Osteoblast (primary cell): ENCODE results near the gene RPS27. TPM values are rescaled to one million over a fixed set of nuclear protein-coding genes. Genes with fewer than 3 reads are reported as not detected.

Source experiments
- DNase-seq: peaks from one replicate; pipeline ENCODE4 v3.0.0; 2011; ENCODE audit warnings: low spot score, mixed read lengths; ENCODE audit not compliant: insufficient read length; ENCODE audit errors: missing footprints
- H2AFZ ChIP-seq: 2 replicates; pipeline ENCODE4 v1.6.0; 2011; ENCODE audit warnings: mild to moderate bottlenecking, low read length
- H3K27ac ChIP-seq: 2 replicates; pipeline ENCODE4 v1.5.1; 2011; ENCODE audit warnings: mild to moderate bottlenecking, low read depth, low read length, moderate library complexity
- H3K27me3 ChIP-seq: 2 replicates; pipeline ENCODE4 v1.6.0; 2012; ENCODE audit warnings: mild to moderate bottlenecking, control low read depth, inconsistent platforms, low read length, moderate library complexity; ENCODE audit not compliant: insufficient read depth
- H3K36me3 ChIP-seq: 2 replicates; pipeline ENCODE4 v1.5.1; 2011; ENCODE audit warnings: mild to moderate bottlenecking, low read length, control low read depth, moderate library complexity; ENCODE audit not compliant: insufficient read depth
- H3K4me1 ChIP-seq: 2 replicates; pipeline ENCODE4 v1.5.1; 2011; ENCODE audit warnings: mild to moderate bottlenecking, low read length, control low read depth, moderate library complexity; ENCODE audit not compliant: insufficient read depth
- H3K4me2 ChIP-seq: 2 replicates; pipeline ENCODE4 v1.6.0; 2011; ENCODE audit warnings: mild to moderate bottlenecking, low read length; ENCODE audit not compliant: insufficient read depth
- H3K4me3 ChIP-seq: fragments of 200-600 bp; sonication (generic); 3 replicates; pipeline ENCODE4 v1.5.1; 2012; ENCODE audit warnings: mild to moderate bottlenecking, low read length, inconsistent platforms; ENCODE audit not compliant: insufficient read depth
- H3K79me2 ChIP-seq: 2 replicates; pipeline ENCODE4 v1.6.0; 2012; ENCODE audit warnings: mild to moderate bottlenecking, low read length, control low read depth, inconsistent platforms; ENCODE audit not compliant: insufficient read depth
- H3K9me3 ChIP-seq: 2 replicates; pipeline ENCODE4 v1.5.1; 2011; ENCODE audit warnings: low read depth, low read length, control low read depth
- H4K20me1 ChIP-seq: 2 replicates; pipeline ENCODE4 v1.6.0; 2012; ENCODE audit warnings: mild to moderate bottlenecking, low read length, control low read depth; ENCODE audit not compliant: insufficient read depth
- total RNA-seq: library from RNA; depleted of rRNA; stranded (reverse); fragments of >200 nt; gene quantifications from 2 replicates; pipeline ENCODE4 v1.2.3, GENCODE V29; 2012
- TF ChIP-seq, protein P1 (sequence below): IDR thresholded peaks from 2 replicates; pipeline ENCODE4 v1.5.1; 2011; ENCODE audit warnings: mild to moderate bottlenecking, low read depth, low read length, moderate library complexity; ENCODE audit errors: extremely low read depth

Gene RPS27
- total RNA-seq, 1 donor, result 1,441 TPM

- peak; percentile 14 for DNase-seq
- no peaks in the 10 kb centered on the region for H3K27me3 ChIP-seq
- no peak overlapping the region for H3K4me3 ChIP-seq
- H3K36me3 ChIP-seq, result peaks cover 14% of the 10 kb centered on the region
- H3K27ac ChIP-seq, result no peak overlapping the region
- no peaks in the 10 kb centered on the region for H3K9me3 ChIP-seq
- no peak overlapping the region for H2AFZ ChIP-seq
- peaks cover 41% of the 10 kb centered on the region for H3K79me2 ChIP-seq
- H3K4me1 ChIP-seq, result peaks cover 42% of the 10 kb centered on the region
- TF ChIP-seq, protein P1, sequence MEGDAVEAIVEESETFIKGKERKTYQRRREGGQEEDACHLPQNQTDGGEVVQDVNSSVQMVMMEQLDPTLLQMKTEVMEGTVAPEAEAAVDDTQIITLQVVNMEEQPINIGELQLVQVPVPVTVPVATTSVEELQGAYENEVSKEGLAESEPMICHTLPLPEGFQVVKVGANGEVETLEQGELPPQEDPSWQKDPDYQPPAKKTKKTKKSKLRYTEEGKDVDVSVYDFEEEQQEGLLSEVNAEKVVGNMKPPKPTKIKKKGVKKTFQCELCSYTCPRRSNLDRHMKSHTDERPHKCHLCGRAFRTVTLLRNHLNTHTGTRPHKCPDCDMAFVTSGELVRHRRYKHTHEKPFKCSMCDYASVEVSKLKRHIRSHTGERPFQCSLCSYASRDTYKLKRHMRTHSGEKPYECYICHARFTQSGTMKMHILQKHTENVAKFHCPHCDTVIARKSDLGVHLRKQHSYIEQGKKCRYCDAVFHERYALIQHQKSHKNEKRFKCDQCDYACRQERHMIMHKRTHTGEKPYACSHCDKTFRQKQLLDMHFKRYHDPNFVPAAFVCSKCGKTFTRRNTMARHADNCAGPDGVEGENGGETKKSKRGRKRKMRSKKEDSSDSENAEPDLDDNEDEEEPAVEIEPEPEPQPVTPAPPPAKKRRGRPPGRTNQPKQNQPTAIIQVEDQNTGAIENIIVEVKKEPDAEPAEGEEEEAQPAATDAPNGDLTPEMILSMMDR, result no peak
- peak overlapping the region; percentile 95 for H3K4me2 ChIP-seq
- peaks cover 16% of the 10 kb centered on the region for H4K20me1 ChIP-seq
Observed at GRCh38 chr1:153961421-153961820, 29.1 kb upstream of the RPS27 start.

GRCh38 chr1:153962088-153963029, 28.2 kb upstream of the RPS27 start:
- H3K9me3 ChIP-seq, result no peaks in the 10 kb centered on the region
- peaks cover 7% of the 10 kb centered on the region for H4K20me1 ChIP-seq
- H3K4me1 ChIP-seq, result peaks cover 38% of the 10 kb centered on the region
- TF ChIP-seq, protein P1, result no peak
- H2AFZ ChIP-seq, result peak overlapping the region; percentile 96
- peaks cover 14% of the 10 kb centered on the region for H3K36me3 ChIP-seq
- peaks cover 31% of the 10 kb centered on the region for H3K79me2 ChIP-seq
- H3K4me2 ChIP-seq, result peak overlapping the region; percentile 95
- H3K27me3 ChIP-seq, result no peaks in the 10 kb centered on the region
- H3K4me3 ChIP-seq, result peak overlapping the region; percentile 93
- DNase-seq, result peak; percentile 91
- H3K27ac ChIP-seq, result peak overlapping the region; percentile 93

- H2AFZ ChIP-seq, result peak within 1 kb of the TSS; percentile 96
- peaks cover 14% of the 10 kb centered on the region for H3K36me3 ChIP-seq
- H3K27ac ChIP-seq, result peak within 1 kb of the TSS; percentile 93
- H3K4me1 ChIP-seq, result peaks cover 34% of the 10 kb centered on the region
- peak; percentile 99 for DNase-seq
- no peaks in the 10 kb centered on the region for H3K27me3 ChIP-seq
- H3K79me2 ChIP-seq, result peaks cover 23% of the 10 kb centered on the region
- peak within 1 kb of the TSS; percentile 93 for H3K4me3 ChIP-seq
- H3K4me2 ChIP-seq, result peak within 1 kb of the TSS; percentile 95
- no peaks in the 10 kb centered on the region for H3K9me3 ChIP-seq
- H4K20me1 ChIP-seq, result no peaks in the 10 kb centered on the region
- TF ChIP-seq, protein P1, result no peak
Observed at GRCh38 chr1:153963030-153963849, 27.3 kb upstream of the RPS27 start, which contains the start of gene SLC39A1. Gene SLC39A1, minus strand, starts transcription at chr1:153963537. Its CDS starts 822 bp downstream, at chr1:153962715.
